A549 treated with ZK216348 at 1 μM for 4 hours (cell line): Measurements from ENCODE around the gene NMT1. TPM values are rescaled to one million over a fixed set of nuclear protein-coding genes. Genes with fewer than 3 reads are reported as not detected.

Source experiments
- total RNA-seq: library from RNA; stranded (reverse); fragments of 200-300 nt; extraction: Qiagen RNA extraction; gene quantifications from 5 replicates; pipeline ENCODE4 v1.2.3, GENCODE V29; 2022; ENCODE audit warnings: low read depth

NMT1 gene
- 151 to 428 TPM (median 168 TPM) in 5 replicates for total RNA-seq

DNA sequence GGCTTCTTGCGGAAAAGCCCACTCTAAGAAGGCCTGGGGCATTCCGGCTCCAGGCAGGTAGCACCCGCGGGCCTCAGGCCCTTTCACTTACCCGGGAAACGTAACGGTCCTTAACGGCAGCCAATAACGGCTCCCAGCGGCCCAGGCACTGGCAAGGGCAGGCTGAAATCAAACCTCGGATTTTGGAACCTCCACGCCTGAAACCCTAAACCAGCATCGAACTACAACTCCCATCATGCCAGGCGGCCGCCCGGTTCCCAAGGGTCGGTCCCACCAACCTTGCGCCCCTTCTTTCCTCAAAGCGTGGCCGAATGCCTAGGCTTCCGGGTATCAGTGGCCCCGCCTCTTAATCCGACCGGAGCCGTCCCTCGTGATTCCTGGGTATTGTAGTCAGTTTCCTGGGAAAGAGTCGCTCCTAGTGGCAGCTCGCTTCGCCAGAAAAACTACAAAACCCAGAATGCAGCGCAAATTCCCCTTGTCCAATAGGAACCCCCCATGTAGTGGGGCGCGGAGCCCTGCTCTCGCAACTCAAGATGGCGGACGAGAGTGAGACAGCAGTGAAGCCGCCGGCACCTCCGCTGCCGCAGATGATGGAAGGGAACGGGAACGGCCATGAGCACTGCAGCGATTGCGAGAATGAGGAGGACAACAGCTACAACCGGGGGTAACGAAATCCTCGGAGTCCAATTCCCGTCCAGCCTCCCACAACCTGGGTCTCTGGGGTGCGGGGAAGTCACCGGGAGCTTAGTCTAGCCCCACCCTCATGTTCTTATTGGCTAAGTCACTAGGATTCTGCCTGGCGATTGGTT is at the start of gene NMT1:
Gene NMT1 (plus strand): TSS at position 521 of the 809 bp plus-strand sequence. CDS start 13 bp downstream, at position 534.

GRCh38 chr17:45051060-45051719 is 9.9 kb upstream of the NMT1 start, which contains the start of gene DCAKD:
DCAKD (minus strand) TSS chr17:45051632; CDS start chr17:45034885, 16,747 bp downstream.

DNA sequence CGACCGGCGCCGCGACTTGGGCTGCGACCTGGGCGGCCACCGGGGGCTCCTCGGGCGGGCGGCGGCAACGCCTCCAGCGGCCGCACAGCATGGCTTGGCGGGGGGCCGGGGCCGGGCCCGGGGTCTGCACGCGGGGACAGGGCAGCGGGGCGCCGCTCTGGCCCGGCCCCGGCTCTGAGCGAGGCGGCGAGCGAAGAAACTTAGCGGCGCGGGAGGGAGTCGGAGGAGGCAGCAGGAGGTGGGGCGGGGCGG is 71.1 kb downstream of the NMT1 start, which contains the start of gene PLCD3:
Gene PLCD3 (minus strand): TSS at position 196 of the 252 bp plus-strand sequence. CDS start 105 bp downstream, at position 91.

GRCh38 chr17:45135192-45135977 is 74.3 kb downstream of the NMT1 start, which contains the start of gene ACBD4:
ACBD4 (plus strand) TSS chr17:45135687; CDS start chr17:45136145, 458 bp downstream.

DNA sequence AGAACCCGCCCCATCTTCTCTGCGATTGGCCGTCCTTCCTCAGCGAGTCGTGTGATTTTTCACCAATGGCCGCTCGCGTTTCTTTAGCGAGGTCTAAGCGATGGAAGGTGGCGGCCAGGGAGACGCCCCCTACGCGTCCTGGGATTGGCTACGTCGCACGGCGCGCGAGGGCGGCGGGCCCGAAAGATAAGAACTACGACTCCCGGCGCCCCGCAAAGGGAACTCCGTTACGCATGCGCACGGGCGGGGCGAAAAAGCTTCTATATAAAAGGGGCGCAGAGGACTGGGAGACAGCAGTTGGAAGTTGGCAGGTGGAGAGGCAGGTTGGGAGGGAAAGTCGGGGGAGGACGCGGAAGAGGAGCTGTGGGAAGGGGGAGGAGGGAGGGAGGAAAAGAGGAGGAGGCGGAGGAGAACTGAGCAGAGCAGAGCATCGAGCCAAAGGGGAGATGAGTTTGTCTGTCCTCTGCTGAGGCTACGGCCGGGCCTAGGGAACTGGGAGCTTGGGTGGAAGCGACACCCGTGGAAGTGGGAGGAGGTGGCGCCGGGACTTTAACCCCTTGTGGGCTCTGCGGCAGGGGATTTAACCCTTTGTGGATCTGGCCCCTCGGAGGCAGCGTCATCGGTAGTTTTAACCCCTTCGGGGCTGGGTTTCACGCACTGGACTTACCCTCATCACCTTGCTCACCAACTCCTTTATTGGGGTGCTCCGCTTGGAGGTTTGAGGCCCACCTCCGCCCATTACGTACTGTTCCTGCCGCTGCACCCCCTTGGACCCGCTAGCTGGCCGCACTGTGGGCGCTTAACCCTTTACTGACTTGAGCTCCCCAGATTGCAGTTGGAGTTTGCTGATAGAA is 87.3 kb downstream of the NMT1 start, which contains the start of gene HEXIM1:
Gene HEXIM1 (plus strand): TSS at position 293 of the 854 bp plus-strand sequence. CDS start 716 bp downstream, outside the sequence.

Other genes with a start within 250 kb of the NMT1 start
- 23.1 to 35.8 TPM (median 29.3 TPM) in 5 replicates for gene GJC1, start 231.0 kb upstream of the NMT1 start, total RNA-seq
- not detected in 5 replicates for gene HIGD1B, start 213.4 kb upstream of the NMT1 start, total RNA-seq
- gene EFTUD2, start 161.9 kb upstream of the NMT1 start, total RNA-seq: 132 to 171 TPM (median 154 TPM) in 5 replicates
- gene GFAP, start 145.8 kb upstream of the NMT1 start, total RNA-seq: 0.56 to 1.4 TPM (median 0.72 TPM) in 5 replicates
- gene KIF18B, start 113.5 kb upstream of the NMT1 start, total RNA-seq: 22.4 to 41.1 TPM (median 39.9 TPM) in 5 replicates
- gene C1QL1, start 93.0 kb upstream of the NMT1 start, total RNA-seq: 13.1 to 36.0 TPM (median 31.1 TPM) in 5 replicates
- gene DCAKD, start 9.7 kb upstream of the NMT1 start, total RNA-seq: 16.0 to 19.7 TPM (median 18.7 TPM) in 5 replicates
- gene PLCD3, start 71.2 kb downstream of the NMT1 start, total RNA-seq: 111 to 204 TPM (median 188 TPM) in 5 replicates
- 6.2 to 9.8 TPM (median 7.9 TPM) in 5 replicates for gene ACBD4, start 74.4 kb downstream of the NMT1 start, total RNA-seq
- gene HEXIM1, start 87.2 kb downstream of the NMT1 start, total RNA-seq: 43.1 to 57.4 TPM (median 48.3 TPM) in 5 replicates
- gene HEXIM2, start 100.6 kb downstream of the NMT1 start, total RNA-seq: 12.2 to 18.8 TPM (median 16.3 TPM) in 5 replicates
- 20.1 to 41.6 TPM (median 37.7 TPM) in 5 replicates for gene FMNL1, start 160.6 kb downstream of the NMT1 start, total RNA-seq
- 0.11 to 0.41 TPM (median 0.19 TPM) in 5 replicates for gene SPATA32, start 200.8 kb downstream of the NMT1 start, total RNA-seq